HepG2 (cell line): ENCODE results near the gene SPDL1. TPM values are rescaled to one million over a fixed set of nuclear protein-coding genes. Genes with fewer than 3 reads are reported as not detected.

ENCODE experiments used
- ATAC-seq: fragments of 200-7000 bp; cut with Tn5 transposase; 3 replicates; pipeline ENCODE4 v1.9.1; 2020; ENCODE audit warnings: mild to moderate bottlenecking, moderate library complexity
- BruUV-seq: library from RNA; stranded (reverse); fragments of 400-500 nt; replicated peaks from 2 replicates; lab custom pipeline; 2021; lab: Mats Ljungman, UMichigan
- CTCF ChIA-PET: fragments of 300-600 bp; formaldehyde crosslinking; extraction: SDS; loops from one replicate; lab custom pipeline; 2021; ENCODE audit warnings: low total read pairs, inconsistent platforms, low intra/inter-chr PET ratio; lab: Yijun Ruan, JAX
- POLR2A ChIA-PET: fragments of 350-600 bp; sonication (Branson Sonifier 250); formaldehyde crosslinking; loops from one replicate; lab custom pipeline; 2020; ENCODE audit warnings: antibody characterized with exemption, inconsistent platforms; lab: Yijun Ruan, JAX
- DNase-seq: peaks from one replicate; pipeline ENCODE4 v3.0.0-alpha.2; 2015; ENCODE audit warnings: low spot score
- FAIRE-seq: peaks from 3 replicates; lab custom pipeline; 2011; peaks lifted over from hg19 to GRCh38; lab: Jason Lieb, UNC
- H2AFZ ChIP-seq: one replicate; pipeline ENCODE4 v1.6.1; 2011; ENCODE audit warnings: low read length, inconsistent platforms
- H3K27ac ChIP-seq: fragments of 300-600 bp; 3 replicates; pipeline ENCODE4 v1.8.0; 2011; ENCODE audit warnings: mixed run types, mild to moderate bottlenecking, mixed read lengths, low read length, inconsistent platforms; ENCODE audit not compliant: insufficient read depth; ENCODE audit errors: extremely low read length
- H3K27me3 ChIP-seq, 2 experiments: fragments of 200-600 bp in 1 of 2; 2 replicates in 1 of 2; 3 replicates in 1 of 2; pipeline versions ENCODE4 v1.6.0 to v1.8.0; 2011; ENCODE audit warnings: low read length in 2 of 2, mild to moderate bottlenecking in 2 of 2, moderate library complexity in 2 of 2, inconsistent platforms in 1 of 2; ENCODE audit not compliant: insufficient read depth in 2 of 2, control insufficient read depth in 1 of 2
- H3K36me3 ChIP-seq, 2 experiments: fragments of 200-600 bp in 1 of 2; replicated peaks in 1 of 2; 2 replicates in 1 of 2; 3 replicates in 1 of 2; pipeline versions ENCODE4 v1.5.1 to v1.8.0; 2011; ENCODE audit warnings: low read length in 2 of 2, inconsistent platforms in 1 of 2; ENCODE audit not compliant: insufficient read depth in 2 of 2, control insufficient read depth in 1 of 2
- H3K4me1 ChIP-seq: 2 replicates; pipeline ENCODE4 v1.5.1; 2012; ENCODE audit warnings: low read length, inconsistent platforms; ENCODE audit not compliant: insufficient read depth
- H3K4me2 ChIP-seq: 2 replicates; pipeline ENCODE4 v1.6.0; 2011; ENCODE audit warnings: low read depth, low read length, inconsistent platforms
- H3K4me3 ChIP-seq, 3 experiments: fragments of 200-600 bp in 1 of 3; sonication (generic), shearing (Covaris generic) in 1 of 3; replicated peaks in 1 of 3; 2 replicates each; pipeline ENCODE4 v1.5.1; 2011 to 2016; ENCODE audit warnings: low read length in 3 of 3, inconsistent platforms in 2 of 3, low read depth in 2 of 3, mild to moderate bottlenecking in 2 of 3, control low read depth in 1 of 3, mixed read lengths in 1 of 3; ENCODE audit not compliant: insufficient read depth in 1 of 3
- H3K79me2 ChIP-seq: one replicate; pipeline ENCODE4 v1.6.1; 2011; ENCODE audit warnings: low read length, inconsistent platforms; ENCODE audit not compliant: insufficient read depth
- H3K9ac ChIP-seq: 2 replicates; pipeline ENCODE4 v1.6.0; 2011; ENCODE audit warnings: mild to moderate bottlenecking, low read depth, low read length, inconsistent platforms; ENCODE audit not compliant: insufficient read depth
- H3K9me3 ChIP-seq: 2 replicates; pipeline ENCODE4 v1.5.1; 2012; ENCODE audit warnings: mild to moderate bottlenecking, low read length
- H4K20me1 ChIP-seq: 2 replicates; pipeline ENCODE4 v1.6.0; 2011; ENCODE audit warnings: inconsistent platforms, mild to moderate bottlenecking, low read length, moderate library complexity; ENCODE audit not compliant: insufficient read depth
- CEBPB ChIP-seq: IDR thresholded peaks from 2 replicates; pipeline ENCODE4 v1.6.1; 2011; ENCODE audit warnings: low read depth, low read length, improper control_type of control experiment, borderline replicate concordance
- CSRNP1 ChIP-seq: sonication (generic); formaldehyde crosslinking; IDR thresholded peaks from 2 replicates; pipeline ENCODE4 v1.8.1; 2023; ENCODE audit warnings: mild to moderate bottlenecking, missing genetic modification reagents
- CTCF ChIP-seq: sonication (generic); formaldehyde crosslinking; IDR thresholded peaks from 2 replicates; pipeline ENCODE4 v1.5.0; 2020; ENCODE audit warnings: mild to moderate bottlenecking, missing genetic modification reagents, moderate library complexity
- ETV5 ChIP-seq: IDR thresholded peaks from 2 replicates; pipeline ENCODE4 v1.6.1; 2018; ENCODE audit warnings: missing biosample characterization, missing genetic modification reagents, inconsistent platforms, borderline replicate concordance
- GATAD1 ChIP-seq: IDR thresholded peaks from 2 replicates; pipeline ENCODE4 v1.6.1; 2016; ENCODE audit warnings: missing genetic modification reagents, missing compliant biosample characterization
- MIER2 ChIP-seq: IDR thresholded peaks from 2 replicates; pipeline ENCODE4 v1.6.1; 2016; ENCODE audit warnings: missing biosample characterization, missing genetic modification reagents
- NFYC ChIP-seq: IDR thresholded peaks from 2 replicates; pipeline ENCODE4 v1.6.1; 2016; ENCODE audit warnings: missing genetic modification reagents, missing compliant biosample characterization
- STAG1 ChIP-seq: sonication (generic); formaldehyde crosslinking; IDR thresholded peaks from 2 replicates; pipeline ENCODE4 v1.4.0; 2020; ENCODE audit warnings: missing genetic modification reagents
- TARDBP ChIP-seq: sonication (generic); formaldehyde crosslinking; IDR thresholded peaks from 2 replicates; pipeline ENCODE4 v1.8.0; 2022; ENCODE audit warnings: mild to moderate bottlenecking, missing genetic modification reagents
- ZBTB3 ChIP-seq: sonication (generic); formaldehyde crosslinking; IDR thresholded peaks from 2 replicates; pipeline ENCODE4 v1.4.0; 2020; ENCODE audit warnings: low read depth, mild to moderate bottlenecking, moderate library complexity, missing genetic modification reagents, borderline replicate concordance
- ZFY ChIP-seq: sonication (generic); formaldehyde crosslinking; IDR thresholded peaks from 2 replicates; pipeline ENCODE4 v1.4.0; 2020; ENCODE audit warnings: missing genetic modification reagents
- ZNF3 ChIP-seq: IDR thresholded peaks from 2 replicates; pipeline ENCODE4 v1.7.0; 2017; ENCODE audit warnings: inconsistent platforms
- ZNF33B ChIP-seq: sonication (generic); formaldehyde crosslinking; IDR thresholded peaks from 2 replicates; pipeline ENCODE4 v1.5.1; 2020; ENCODE audit warnings: mild to moderate bottlenecking, missing genetic modification reagents
- WGBS: methylation state at CpG from one replicate; pipeline ENCODE4 v1.1.6; 2017; ENCODE audit warnings: low lambda C conversion rate; 5-methylcytosine and 5-hydroxymethylcytosine counted together
- in situ Hi-C: cut with HindIII; loops from 2 replicates; pipeline ENCODE4 v1.10.0; 2017; ENCODE audit warnings: low pct_unique_long_range_greater_than_20kb; ENCODE audit not compliant: extremely low pct_ligation_motif_present
- intact Hi-C: fragments of 100-400 bp; cut with micrococcal nuclease; formaldehyde crosslinking; loops from one replicate; pipeline ENCODE4 v1.10.0; 2022; ENCODE audit not compliant: unreplicated experiment
- polyA plus RNA-seq, 8 experiments: library from polyadenylated mRNA; depleted of rRNA in 3 of 8; stranded (reverse) in 7 of 8; unstranded in 1 of 8; fragments of >200 nt; fragmentation: Illumina TruSeq in 4 of 8; extraction: Trizol in 4 of 8; gene quantifications; 2 replicates each; pipeline versions ENCODE4 v1.2.1 to v1.2.3, GENCODE V29; 2011 to 2016; ENCODE audit warnings: low read depth in 4 of 8, missing spikeins in 1 of 8, mixed read lengths in 1 of 8; ENCODE audit not compliant: insufficient read depth in 1 of 8
- total RNA-seq, 5 experiments: library from RNA; depleted of rRNA; stranded (reverse); fragments of >200 nt; fragmentation: Illumina TruSeq; extraction: Trizol; gene quantifications; 2 replicates each; pipeline ENCODE4 v1.2.3, GENCODE V29; 2016; ENCODE audit warnings: low read depth in 1 of 5

The SPDL1 gene
- total and polyA plus RNA-seq, 2 of the 13 experiments (the other 11 are each of a cell fraction or from before 2014, with no cell fraction given), result 10.9 to 36.6 TPM

- Histone ChIP-seq H3K27ac (no peak overlapping the region), H3K9ac (no peak overlapping the region), H3K79me2 (no peaks in the 10 kb centered on the region), H3K4me2 (no peak overlapping the region), H3K27me3 (0 out of 5 replicates have a peak, but pooled peaks cover 0 to 5% of the 10 kb centered on the region in 2 experiments), H3K4me3 (no peak overlapping the region), H3K36me3 (no peaks in the 10 kb centered on the region), H4K20me1 (no peaks in the 10 kb centered on the region), H2AFZ (no peak overlapping the region), H3K9me3 (no peaks in the 10 kb centered on the region), H3K4me1 (no peaks in the 10 kb centered on the region)
- CTCF ChIA-PET, result no interaction called here
- peak; percentile 44 for TF ChIP-seq STAG1 (CRISPR knock-in tag)
- peak; percentile 30 for TF ChIP-seq CTCF (CRISPR knock-in tag)
- no peak for TF ChIP-seq ETV5
- WGBS, result 3% methylated on average over 1 of the region's 1 CpG
- ATAC-seq, result no peak
- intact Hi-C loops (no loop called here), in situ Hi-C loops (loop anchor here (25.0 kb wide), 2 partner anchors 591 to 891 kb away; no protein-coding TSS in a partner anchor)
- no TSS peak for BruUV-seq
- POLR2A ChIA-PET, result no interaction called here
- no peak for FAIRE-seq
- no peak for DNase-seq
Observed at GRCh38 chr5:169577951-169578350, 5.6 kb upstream of the SPDL1 start.

GRCh38 chr5:169580964-169581363 is 2.6 kb upstream of the SPDL1 start:
- no peak for ATAC-seq
- intact Hi-C loops (loop anchor here (5.0 kb wide), 1 partner anchor 314 kb away; no protein-coding TSS in a partner anchor), in situ Hi-C loops (loop anchor here (25.0 kb wide), 2 partner anchors 594 to 894 kb away; no protein-coding TSS in a partner anchor)
- Histone ChIP-seq H3K79me2 (peaks cover 16% of the 10 kb centered on the region), H3K4me1 (peaks cover 12% of the 10 kb centered on the region), H3K27me3 (no peaks in the 10 kb centered on the region; a peak in 1 of 5 replicates), H3K27ac (no peak overlapping the region), H3K9ac (no peak overlapping the region), H3K4me3 (no peak overlapping the region), H4K20me1 (no peaks in the 10 kb centered on the region), H3K36me3 (no peaks in the 10 kb centered on the region), H3K9me3 (no peaks in the 10 kb centered on the region), H2AFZ (no peak overlapping the region), H3K4me2 (no peak overlapping the region)
- CTCF ChIA-PET, result interaction anchor here (2.9 kb wide), 1 partner anchor 593 kb away, joined by 10 read pairs; no protein-coding TSS in a partner anchor
- BruUV-seq, result no TSS peak
- POLR2A ChIA-PET, result no interaction called here
- DNase-seq, result no peak
- WGBS, result 13% methylated on average over 5 of the region's 5 CpGs
- FAIRE-seq, result no peak
- no peak for TF ChIP-seq MIER2 (CRISPR knock-in tag)
- TF ChIP-seq CEBPB, result no peak
- no peak for TF ChIP-seq GATAD1 (CRISPR knock-in tag)
- no peak for TF ChIP-seq TARDBP (CRISPR knock-in tag)
- no peak for TF ChIP-seq ZFY (CRISPR knock-in tag)
- TF ChIP-seq NFYC, result no peak
- no peak for TF ChIP-seq ZNF3 (CRISPR knock-in tag)
- TF ChIP-seq ZBTB3 (CRISPR knock-in tag), result no peak
- no peak for TF ChIP-seq CTCF (CRISPR knock-in tag)
- no peak for TF ChIP-seq ZNF33B
- TF ChIP-seq CSRNP1 (CRISPR knock-in tag), result no peak
